ENCODE results near the gene DST.
A peak's percentile ranks its signal among the peaks of the same experiment; 100 is the strongest.

DNA sequence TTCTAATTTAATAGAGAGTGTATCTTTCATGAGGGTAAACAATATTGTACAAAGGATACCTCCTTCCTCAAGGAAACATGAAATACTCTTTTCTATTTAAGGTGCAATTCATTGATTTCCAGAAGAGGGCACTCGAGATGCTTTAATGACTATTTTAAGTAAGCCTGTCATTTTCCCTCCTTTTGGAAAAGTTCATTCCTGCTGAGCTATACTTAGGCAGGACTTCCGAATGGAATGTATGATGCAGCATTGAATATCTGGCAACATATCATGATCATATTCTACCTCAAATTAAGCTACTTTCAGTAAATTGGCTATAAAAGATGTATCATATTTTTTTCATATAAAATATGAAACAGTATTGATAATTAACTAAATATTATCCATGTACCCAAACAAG is 5.0 kb downstream of the DST start:
- TF ChIP-seq CTCF (IDR thresholded peaks at IDR 0.05) (peak; percentile 77), ZFX (IDR thresholded peaks at IDR 0.05; ENCODE audit: borderline replicate concordance) (no peak)
